22Rv1 (cell line): ENCODE results near the gene PLA2G4A.

Experiments used
- ZFX ChIP-seq: fragments of 450-650 bp; IDR thresholded peaks from 2 replicates; pipeline ENCODE4 v1.6.1; 2017; ENCODE audit warnings: antibody characterized with exemption, borderline replicate concordance
- TF ChIP-seq, protein P1 (sequence below): fragments of 450-650 bp; IDR thresholded peaks from 2 replicates; pipeline ENCODE4 v1.5.1; 2017; ENCODE audit warnings: mild to moderate bottlenecking

DNA sequence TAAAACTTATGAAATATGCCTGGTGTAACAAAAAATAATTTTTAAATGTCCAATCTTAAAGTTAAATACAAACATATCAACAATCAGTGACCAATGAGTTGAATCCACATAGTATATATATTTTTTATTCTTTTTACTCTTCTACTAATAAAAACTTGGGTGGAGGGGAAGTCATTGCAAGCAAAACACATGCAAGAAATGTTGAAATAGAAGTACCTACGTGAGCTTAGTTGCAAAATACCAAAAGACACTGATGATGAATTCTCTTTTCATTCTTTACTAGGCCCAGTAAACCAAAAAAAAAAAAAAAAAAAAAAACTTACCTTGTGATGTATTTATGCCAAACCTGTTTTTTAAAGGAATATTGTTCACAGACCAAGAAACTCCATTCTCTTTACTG lies 26.4 kb upstream of the PLA2G4A start:
- TF ChIP-seq, protein P1, sequence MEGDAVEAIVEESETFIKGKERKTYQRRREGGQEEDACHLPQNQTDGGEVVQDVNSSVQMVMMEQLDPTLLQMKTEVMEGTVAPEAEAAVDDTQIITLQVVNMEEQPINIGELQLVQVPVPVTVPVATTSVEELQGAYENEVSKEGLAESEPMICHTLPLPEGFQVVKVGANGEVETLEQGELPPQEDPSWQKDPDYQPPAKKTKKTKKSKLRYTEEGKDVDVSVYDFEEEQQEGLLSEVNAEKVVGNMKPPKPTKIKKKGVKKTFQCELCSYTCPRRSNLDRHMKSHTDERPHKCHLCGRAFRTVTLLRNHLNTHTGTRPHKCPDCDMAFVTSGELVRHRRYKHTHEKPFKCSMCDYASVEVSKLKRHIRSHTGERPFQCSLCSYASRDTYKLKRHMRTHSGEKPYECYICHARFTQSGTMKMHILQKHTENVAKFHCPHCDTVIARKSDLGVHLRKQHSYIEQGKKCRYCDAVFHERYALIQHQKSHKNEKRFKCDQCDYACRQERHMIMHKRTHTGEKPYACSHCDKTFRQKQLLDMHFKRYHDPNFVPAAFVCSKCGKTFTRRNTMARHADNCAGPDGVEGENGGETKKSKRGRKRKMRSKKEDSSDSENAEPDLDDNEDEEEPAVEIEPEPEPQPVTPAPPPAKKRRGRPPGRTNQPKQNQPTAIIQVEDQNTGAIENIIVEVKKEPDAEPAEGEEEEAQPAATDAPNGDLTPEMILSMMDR, result no peak
- no peak for TF ChIP-seq ZFX
